Heart left ventricle (tissue), 13 donors: ENCODE data around the gene CCDC183.

Experiments
- POLR2A ChIP-seq, 2 donors: fragments of 450-650 bp; IDR thresholded peaks; one replicate each; pipeline ENCODE4 v1.6.1; 2017; ENCODE audit warnings: antibody characterized with exemption in 2 of 2, mild to moderate bottlenecking in 2 of 2, moderate library complexity in 2 of 2
- TF ChIP-seq, protein P1 (sequence below), 12 donors: fragments of 200-600 bp; sonication (generic) in 4 of 12; IDR thresholded peaks; one replicate each; pipeline versions ENCODE4 v1.5.0 to v1.8.0; 2018 to 2022; ENCODE audit warnings: antibody characterized with exemption in 12 of 12, mild to moderate bottlenecking in 5 of 12
- donor health status: ischemic (EF 13 %, LVEDD 7.1; RV severe dilation, severe dysfunction).
- donor health status: DM: no; HTN: yes; CAD: no.
- donor health status: DM: no; HTN: no; CAD: no.
- donor health status: ischemic (EF 25% LVEDD 6.9; RV normal size, moderate dysfunction).
- donor health status: ischemic (EF 25% LVEDD 5.7; RV mildly dilated, moderate dysfunction).
- donor health status: ischemic (EF 35%, LVEDD 5.7; RV mildly dilated, moderate dysfunction).
- donor health status: nonischemic (EF 11% LVEDD 7.7; RV severe dilation, severe dysfunction).
- donor health status: DM: yes; HTN: yes; CAD: no.
- donor health status: PGD.
- donor health status: ischemic (EF 29% LVEDD 5.4; RV normal size, mild dysfunction).
- donor health status: nonischemic (EF 23%, LVEDD 6.1; RV moderate dilation, normal function).

- TF ChIP-seq, protein P1, sequence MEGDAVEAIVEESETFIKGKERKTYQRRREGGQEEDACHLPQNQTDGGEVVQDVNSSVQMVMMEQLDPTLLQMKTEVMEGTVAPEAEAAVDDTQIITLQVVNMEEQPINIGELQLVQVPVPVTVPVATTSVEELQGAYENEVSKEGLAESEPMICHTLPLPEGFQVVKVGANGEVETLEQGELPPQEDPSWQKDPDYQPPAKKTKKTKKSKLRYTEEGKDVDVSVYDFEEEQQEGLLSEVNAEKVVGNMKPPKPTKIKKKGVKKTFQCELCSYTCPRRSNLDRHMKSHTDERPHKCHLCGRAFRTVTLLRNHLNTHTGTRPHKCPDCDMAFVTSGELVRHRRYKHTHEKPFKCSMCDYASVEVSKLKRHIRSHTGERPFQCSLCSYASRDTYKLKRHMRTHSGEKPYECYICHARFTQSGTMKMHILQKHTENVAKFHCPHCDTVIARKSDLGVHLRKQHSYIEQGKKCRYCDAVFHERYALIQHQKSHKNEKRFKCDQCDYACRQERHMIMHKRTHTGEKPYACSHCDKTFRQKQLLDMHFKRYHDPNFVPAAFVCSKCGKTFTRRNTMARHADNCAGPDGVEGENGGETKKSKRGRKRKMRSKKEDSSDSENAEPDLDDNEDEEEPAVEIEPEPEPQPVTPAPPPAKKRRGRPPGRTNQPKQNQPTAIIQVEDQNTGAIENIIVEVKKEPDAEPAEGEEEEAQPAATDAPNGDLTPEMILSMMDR (IDR thresholded peaks at IDR 0.05): no peak
- no peak for TF ChIP-seq POLR2A (IDR thresholded peaks at IDR 0.05)
These were observed 32.5 kb upstream of the CCDC183 start for GRCh38 chr9:136763649-136764035.
